Right lobe of liver (tissue), 4 donors: Measurements from ENCODE around the gene FBXO9.

ENCODE experiments used
- POLR2A ChIP-seq: fragments of 450-650 bp; IDR thresholded peaks from one replicate; pipeline ENCODE4 v1.6.1; 2017; ENCODE audit warnings: antibody characterized with exemption, mild to moderate bottlenecking
- TF ChIP-seq, protein P1 (sequence below), 4 donors: fragments of 200-600 bp in 3 of 4; fragments of 450-650 bp in 1 of 4; IDR thresholded peaks; one replicate each; pipeline versions ENCODE4 v1.5.1 to v1.8.0; 2016 to 2022; ENCODE audit warnings: antibody characterized with exemption in 4 of 4, mild to moderate bottlenecking in 2 of 4
- donor health status: DM: no; HTN: no; CAD: no.
- donor health status: DM: no; HTN: no; CAD: no.
- donor health status: DM: no; HTN: yes; CAD: no.

DNA sequence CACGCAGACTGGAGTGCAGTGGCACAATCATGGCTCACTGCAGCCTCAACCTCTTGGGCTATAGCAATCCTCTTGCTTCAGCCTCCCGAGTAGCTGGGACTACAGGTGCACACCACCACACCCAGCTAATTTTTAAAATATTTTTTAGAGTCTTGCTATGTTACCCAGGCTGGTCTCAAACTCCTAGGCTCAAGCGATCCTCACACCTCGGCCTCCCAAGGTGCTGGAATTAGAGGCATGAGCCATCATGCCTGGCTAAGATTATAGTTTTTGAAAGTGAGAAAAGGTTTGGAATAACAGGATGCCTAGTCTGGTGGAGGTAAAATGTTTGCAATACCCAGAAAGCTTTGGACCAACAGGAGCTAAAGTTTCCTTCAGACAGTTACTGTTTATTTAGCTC, 60.1 kb downstream of the FBXO9 start:
- TF ChIP-seq, protein P1, sequence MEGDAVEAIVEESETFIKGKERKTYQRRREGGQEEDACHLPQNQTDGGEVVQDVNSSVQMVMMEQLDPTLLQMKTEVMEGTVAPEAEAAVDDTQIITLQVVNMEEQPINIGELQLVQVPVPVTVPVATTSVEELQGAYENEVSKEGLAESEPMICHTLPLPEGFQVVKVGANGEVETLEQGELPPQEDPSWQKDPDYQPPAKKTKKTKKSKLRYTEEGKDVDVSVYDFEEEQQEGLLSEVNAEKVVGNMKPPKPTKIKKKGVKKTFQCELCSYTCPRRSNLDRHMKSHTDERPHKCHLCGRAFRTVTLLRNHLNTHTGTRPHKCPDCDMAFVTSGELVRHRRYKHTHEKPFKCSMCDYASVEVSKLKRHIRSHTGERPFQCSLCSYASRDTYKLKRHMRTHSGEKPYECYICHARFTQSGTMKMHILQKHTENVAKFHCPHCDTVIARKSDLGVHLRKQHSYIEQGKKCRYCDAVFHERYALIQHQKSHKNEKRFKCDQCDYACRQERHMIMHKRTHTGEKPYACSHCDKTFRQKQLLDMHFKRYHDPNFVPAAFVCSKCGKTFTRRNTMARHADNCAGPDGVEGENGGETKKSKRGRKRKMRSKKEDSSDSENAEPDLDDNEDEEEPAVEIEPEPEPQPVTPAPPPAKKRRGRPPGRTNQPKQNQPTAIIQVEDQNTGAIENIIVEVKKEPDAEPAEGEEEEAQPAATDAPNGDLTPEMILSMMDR (IDR thresholded peaks at IDR 0.05): no peak
- no peak for TF ChIP-seq POLR2A
